Type B pancreatic cell (in vitro differentiated cells): ENCODE measurements around the gene TNFRSF19. TPM values are rescaled to one million over a fixed set of nuclear protein-coding genes. Genes with fewer than 3 reads are reported as not detected.

Experiments used
- DNase-seq: peaks from one replicate; pipeline ENCODE4 v3.0.0; 2021; ENCODE audit warnings: mixed read lengths; ENCODE audit not compliant: unreplicated experiment; ENCODE audit errors: extremely low spot score
- H3K27ac Mint-ChIP-seq: 2 replicates; pipeline ENCODE4 v1.8.0; 2021; ENCODE audit warnings: mild to moderate bottlenecking, mixed read lengths
- H3K27me3 Mint-ChIP-seq: 2 replicates; pipeline ENCODE4 v1.8.0; 2021; ENCODE audit warnings: mixed read lengths
- H3K36me3 Mint-ChIP-seq: 2 replicates; pipeline ENCODE4 v1.8.0; 2021; ENCODE audit warnings: mixed read lengths
- H3K4me1 Mint-ChIP-seq: one replicate; pipeline ENCODE4 v1.8.0; 2021; ENCODE audit warnings: mixed read lengths; ENCODE audit not compliant: unreplicated experiment
- H3K4me3 Mint-ChIP-seq: 2 replicates; pipeline ENCODE4 v1.8.0; 2021; ENCODE audit warnings: mild to moderate bottlenecking, mixed read lengths
- H3K9me3 Mint-ChIP-seq: 2 replicates; pipeline ENCODE4 v1.8.0; 2021; ENCODE audit warnings: mixed read lengths
- CTCF ChIP-seq: fragments of 200-600 bp; sonication (generic); conservative IDR thresholded peaks from 2 replicates; pipeline ENCODE4 v1.5.0; 2021; ENCODE audit warnings: antibody characterized with exemption, mild to moderate bottlenecking
- total RNA-seq: library from RNA; stranded (reverse); gene quantifications from 2 replicates; pipeline ENCODE4 v1.2.1, GENCODE V29; 2021; ENCODE audit warnings: low replicate concordance

The TNFRSF19 gene
- total RNA-seq, 1 donor from 2014 or later, result 64.4 TPM

GRCh38 chr13:23621316-23621645 is 51.1 kb downstream of the TNFRSF19 start:
- no peak for TF ChIP-seq CTCF
- Mint-ChIP-seq H3K4me3 (no peak overlapping the region), H3K36me3 (peaks cover 43% of the 10 kb centered on the region), H3K27ac (peak overlapping the region; percentile 73), H3K27me3 (no peaks in the 10 kb centered on the region), H3K9me3 (peaks cover 5% of the 10 kb centered on the region), H3K4me1 (peaks cover 18% of the 10 kb centered on the region)
- DNase-seq, result no peak

- peaks cover 23% of the 10 kb centered on the region for H3K4me1 Mint-ChIP-seq
- H3K27ac Mint-ChIP-seq, result no peak overlapping the region
- peaks cover 5% of the 10 kb centered on the region for H3K9me3 Mint-ChIP-seq
- no peak for TF ChIP-seq CTCF
- no peak for DNase-seq
- H3K36me3 Mint-ChIP-seq, result peaks cover 41% of the 10 kb centered on the region
- H3K27me3 Mint-ChIP-seq, result no peaks in the 10 kb centered on the region
- peak overlapping the region; percentile 16 for H3K4me3 Mint-ChIP-seq
Measured at GRCh38 chr13:23622985-23623384, 52.8 kb downstream of the TNFRSF19 start.

GRCh38 chr13:23623394-23623793 is 53.2 kb downstream of the TNFRSF19 start:
- DNase-seq, result no peak
- Mint-ChIP-seq H3K36me3 (peaks cover 40% of the 10 kb centered on the region), H3K4me1 (peaks cover 23% of the 10 kb centered on the region), H3K4me3 (no peak overlapping the region), H3K27ac (no peak overlapping the region), H3K9me3 (peaks cover 5% of the 10 kb centered on the region), H3K27me3 (no peaks in the 10 kb centered on the region)
- no peak for TF ChIP-seq CTCF

- H3K4me3 Mint-ChIP-seq, result no peak overlapping the region
- no peak overlapping the region for H3K27ac Mint-ChIP-seq
Measured at GRCh38 chr13:23626700-23627099, 56.5 kb downstream of the TNFRSF19 start.

GRCh38 chr13:23627410-23627809 is 57.2 kb downstream of the TNFRSF19 start:
- Mint-ChIP-seq H3K36me3 (peaks cover 34% of the 10 kb centered on the region), H3K27ac (no peak overlapping the region), H3K4me1 (peaks cover 53% of the 10 kb centered on the region), H3K9me3 (peaks cover 5% of the 10 kb centered on the region), H3K4me3 (no peak overlapping the region), H3K27me3 (no peaks in the 10 kb centered on the region)
- DNase-seq, result no peak
- no peak for TF ChIP-seq CTCF

More at GRCh38 chr13:23626700-23627099, 56.5 kb downstream of the TNFRSF19 start:
- Mint-ChIP-seq H3K36me3 (peaks cover 34% of the 10 kb centered on the region), H3K9me3 (peaks cover 5% of the 10 kb centered on the region), H3K27me3 (no peaks in the 10 kb centered on the region), H3K4me1 (peaks cover 46% of the 10 kb centered on the region)
- TF ChIP-seq CTCF, result no peak
- no peak for DNase-seq

- Mint-ChIP-seq H3K27me3 (no peaks in the 10 kb centered on the region), H3K4me1 (peaks cover 57% of the 10 kb centered on the region), H3K9me3 (no peaks in the 10 kb centered on the region), H3K27ac (peak overlapping the region; percentile 15), H3K36me3 (peaks cover 33% of the 10 kb centered on the region), H3K4me3 (peak overlapping the region; percentile 1)
- peak; percentile 54 for TF ChIP-seq CTCF
- no peak for DNase-seq
Measured at GRCh38 chr13:23628250-23628649, 58.0 kb downstream of the TNFRSF19 start.
